AG04450 (cell line): ENCODE data around the gene CD69. TPM values are rescaled to one million over a fixed set of nuclear protein-coding genes. Genes with fewer than 3 reads are reported as not detected.

Experiments
- CTCF ChIA-PET: fragments of 300-600, 350-600 bp; formaldehyde crosslinking; extraction: SDS; loops from one replicate; lab custom pipeline; 2022; ENCODE audit warnings: antibody characterized with exemption, inconsistent platforms; lab: Charles Lee
- POLR2A ChIA-PET: fragments of 350-600 bp; formaldehyde crosslinking; extraction: SDS; loops from one replicate; lab custom pipeline; 2021; ENCODE audit warnings: antibody characterized with exemption, inconsistent platforms; lab: Yijun Ruan, JAX
- DNase-seq: peaks from one replicate; pipeline ENCODE4 v3.0.0-alpha.2; 2011; ENCODE audit warnings: low read depth, low spot score
- H3K27ac ChIP-seq: one replicate; pipeline ENCODE4 v1.5.1; 2012; ENCODE audit warnings: low read depth, low read length, control low read depth
- H3K27me3 ChIP-seq: one replicate; pipeline ENCODE4 v1.6.0; 2012; ENCODE audit warnings: low read length; ENCODE audit not compliant: control insufficient read depth, insufficient read depth
- H3K4me3 ChIP-seq: 2 replicates; pipeline ENCODE4 v1.5.1; 2011; ENCODE audit warnings: mild to moderate bottlenecking, low read depth, low read length, control low read depth
- H3K9me3 ChIP-seq: 2 replicates; pipeline ENCODE4 v1.5.1; 2012; ENCODE audit warnings: low read length; ENCODE audit not compliant: control insufficient read depth, insufficient read depth
- polyA minus RNA-seq: library from RNA; depleted of rRNA, polyadenylated mRNA; stranded (reverse); fragments of >200 nt; gene quantifications from 2 replicates; pipeline ENCODE4 v1.2.3, GENCODE V29; 2011; rRNA and poly(A)+ RNA removed
- polyA plus RNA-seq: library from polyadenylated mRNA; depleted of rRNA; stranded (reverse); fragments of >200 nt; gene quantifications from 2 replicates; pipeline ENCODE4 v1.2.3, GENCODE V29; 2011; rRNA removed
- TF ChIP-seq, protein P1 (sequence below): IDR thresholded peaks from 2 replicates; pipeline ENCODE4 v1.5.1; 2011; ENCODE audit warnings: low read depth, low read length, control low read depth, inconsistent platforms

CD69 gene
- polyA plus RNA-seq (not detected in 2 replicates), polyA minus RNA-seq (not detected in 2 replicates)

DNA sequence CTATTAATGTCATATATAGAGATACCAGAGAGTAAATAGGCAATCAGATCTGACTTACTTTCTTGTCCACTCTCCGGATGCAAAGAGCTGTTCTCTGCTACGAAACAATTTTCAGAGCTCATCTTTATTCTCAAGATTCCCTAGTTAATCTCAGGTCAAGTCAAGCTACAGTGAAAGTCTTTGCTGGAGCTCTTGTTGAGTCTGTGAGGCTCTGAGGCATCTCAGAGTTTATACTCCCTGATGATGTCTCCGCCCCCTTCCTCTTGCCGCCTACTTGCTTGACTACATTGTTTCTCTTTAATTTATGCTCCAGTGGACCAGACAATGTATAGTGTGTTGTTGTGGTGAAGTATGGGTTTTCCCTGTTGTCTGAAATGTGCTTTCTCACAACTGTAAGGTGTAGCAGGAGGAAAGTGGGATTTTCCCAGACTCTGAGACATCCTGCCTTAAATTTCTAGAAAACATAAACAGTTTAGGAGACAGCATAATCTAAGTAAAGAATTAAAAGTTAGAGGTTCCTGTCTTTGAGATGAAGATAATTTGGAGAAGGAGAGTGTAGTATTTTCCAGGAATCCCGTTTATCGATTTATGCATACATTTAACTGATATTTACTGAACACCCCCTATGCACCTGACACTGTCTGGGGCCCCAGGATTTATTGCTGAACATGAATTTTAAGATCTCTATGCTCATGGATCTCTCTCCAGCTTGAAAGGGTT lies at the start of gene CD69:
Gene CD69 (minus strand): TSS at position 203 of the 720 bp plus-strand sequence. CDS start 81 bp downstream, at position 122.
- Histone ChIP-seq H3K27ac (no peak within 1 kb of the TSS), H3K27me3 (no peaks in the 10 kb centered on the region), H3K9me3 (no peaks in the 10 kb centered on the region), H3K4me3 (no peak within 1 kb of the TSS)
- CTCF ChIA-PET = interaction anchor here (0.5 to 5.7 kb wide), 5 partner anchors 11 to 364 kb away, joined by 3 to 60 read pairs (median 4); no protein-coding TSS in a partner anchor
- TF ChIP-seq, protein P1, sequence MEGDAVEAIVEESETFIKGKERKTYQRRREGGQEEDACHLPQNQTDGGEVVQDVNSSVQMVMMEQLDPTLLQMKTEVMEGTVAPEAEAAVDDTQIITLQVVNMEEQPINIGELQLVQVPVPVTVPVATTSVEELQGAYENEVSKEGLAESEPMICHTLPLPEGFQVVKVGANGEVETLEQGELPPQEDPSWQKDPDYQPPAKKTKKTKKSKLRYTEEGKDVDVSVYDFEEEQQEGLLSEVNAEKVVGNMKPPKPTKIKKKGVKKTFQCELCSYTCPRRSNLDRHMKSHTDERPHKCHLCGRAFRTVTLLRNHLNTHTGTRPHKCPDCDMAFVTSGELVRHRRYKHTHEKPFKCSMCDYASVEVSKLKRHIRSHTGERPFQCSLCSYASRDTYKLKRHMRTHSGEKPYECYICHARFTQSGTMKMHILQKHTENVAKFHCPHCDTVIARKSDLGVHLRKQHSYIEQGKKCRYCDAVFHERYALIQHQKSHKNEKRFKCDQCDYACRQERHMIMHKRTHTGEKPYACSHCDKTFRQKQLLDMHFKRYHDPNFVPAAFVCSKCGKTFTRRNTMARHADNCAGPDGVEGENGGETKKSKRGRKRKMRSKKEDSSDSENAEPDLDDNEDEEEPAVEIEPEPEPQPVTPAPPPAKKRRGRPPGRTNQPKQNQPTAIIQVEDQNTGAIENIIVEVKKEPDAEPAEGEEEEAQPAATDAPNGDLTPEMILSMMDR = no peak
- POLR2A ChIA-PET = no interaction called here
- no peak for DNase-seq

DNA sequence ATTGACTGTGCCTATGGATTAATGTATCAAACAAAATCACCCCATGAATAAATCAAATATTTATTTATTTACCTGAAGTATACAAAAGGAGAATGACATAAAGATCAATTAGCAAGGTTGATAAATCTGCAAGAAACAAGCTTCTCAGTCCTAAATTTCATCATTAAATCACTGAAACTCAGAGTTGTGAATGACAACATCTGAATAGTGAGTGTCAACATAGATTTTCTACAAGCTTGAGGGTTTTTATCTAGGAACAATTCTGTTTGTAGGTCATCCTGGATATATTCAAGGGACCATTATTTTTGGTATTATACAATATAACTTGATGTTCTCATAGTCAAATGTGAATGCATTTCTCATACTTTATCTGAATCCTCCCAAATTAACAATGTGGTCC lies 49.2 kb upstream of the CD69 start:
- POLR2A ChIA-PET = no interaction called here
- Histone ChIP-seq H3K27ac (no peak overlapping the region), H3K9me3 (no peaks in the 10 kb centered on the region), H3K27me3 (no peaks in the 10 kb centered on the region), H3K4me3 (no peak overlapping the region)
- no peak for DNase-seq
- TF ChIP-seq, protein P1 = no peak
- CTCF ChIA-PET = interaction anchor here (0.6 to 1.1 kb wide), 2 partner anchors 162 to 330 kb away, joined by 3 read pairs; no protein-coding TSS in a partner anchor

DNA sequence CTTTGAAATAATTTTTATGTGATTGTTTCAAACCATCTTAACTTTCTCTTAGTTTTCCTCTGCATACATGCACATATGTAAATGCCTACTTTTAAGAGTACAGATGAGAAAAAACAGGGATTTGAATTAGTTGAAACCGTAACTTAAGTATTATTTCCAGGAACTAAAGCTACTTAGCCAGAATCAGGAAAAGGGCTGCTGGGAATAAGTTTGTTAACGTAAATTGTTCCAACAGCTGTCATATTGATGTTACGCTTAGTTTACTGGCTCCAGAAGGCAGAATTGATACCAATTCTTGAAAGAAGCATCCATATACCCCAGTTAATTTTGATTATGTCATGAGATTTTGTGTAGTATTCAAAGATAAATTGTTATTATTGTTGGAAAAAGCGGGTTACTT lies 48.6 kb upstream of the CD69 start:
- Histone ChIP-seq H3K4me3 (no peak overlapping the region), H3K27ac (no peak overlapping the region), H3K9me3 (no peaks in the 10 kb centered on the region), H3K27me3 (no peaks in the 10 kb centered on the region)
- TF ChIP-seq, protein P1 = no peak
- ChIA-PET POLR2A (no interaction called here), CTCF (interaction anchor here (1.0 to 1.1 kb wide), 2 partner anchors 59 to 330 kb away, joined by 3 to 7 read pairs; no protein-coding TSS in a partner anchor)
- DNase-seq = no peak

DNA sequence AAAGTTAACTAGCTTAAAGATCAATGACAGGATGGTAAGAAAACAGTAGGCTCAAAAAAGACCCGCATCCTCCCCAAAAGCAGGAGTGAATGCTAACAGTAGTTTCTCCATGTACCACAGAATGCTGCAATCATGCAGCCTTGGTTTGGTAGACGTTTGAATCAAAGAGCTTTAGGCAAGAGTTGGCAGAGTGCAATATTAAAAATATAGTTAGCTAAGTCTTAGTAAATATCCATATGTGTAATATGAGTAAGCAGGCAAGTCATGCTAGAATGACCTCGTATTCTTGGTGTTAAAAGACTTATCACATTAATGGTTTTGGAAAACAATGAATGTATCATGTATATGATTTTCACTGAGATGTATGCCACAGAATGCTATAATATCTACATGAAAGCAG lies 47.8 kb upstream of the CD69 start:
- H3K4me3 ChIP-seq = no peak overlapping the region
- no peak for DNase-seq
- no peaks in the 10 kb centered on the region for H3K9me3 ChIP-seq
- ChIA-PET POLR2A (no interaction called here), CTCF (interaction anchor here (1.0 kb wide), 2 partner anchors 9 to 58 kb away, joined by 3 to 7 read pairs; no protein-coding TSS in a partner anchor)
- no peaks in the 10 kb centered on the region for H3K27me3 ChIP-seq
- no peak overlapping the region for H3K27ac ChIP-seq
- TF ChIP-seq, protein P1 = no peak

DNA sequence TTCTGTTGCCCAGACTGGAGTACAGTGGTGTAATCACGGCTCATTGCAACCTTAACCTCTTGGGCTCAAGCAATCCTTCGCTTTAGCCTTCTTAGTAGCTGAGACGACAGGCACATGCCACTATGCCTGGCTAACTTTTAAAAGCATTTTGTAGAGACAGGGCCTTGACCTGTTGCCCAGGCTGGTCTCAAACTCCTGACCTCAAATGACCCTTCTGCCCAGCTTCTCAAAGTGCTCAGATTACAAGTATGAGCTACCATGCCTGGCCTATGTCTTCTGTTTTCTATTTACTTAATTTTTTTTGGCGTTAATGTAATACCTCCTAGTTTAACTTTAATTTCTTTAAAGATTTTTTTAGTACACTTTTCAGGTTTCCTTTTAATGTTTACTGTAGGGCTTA lies 46.0 kb upstream of the CD69 start:
- H3K27me3 ChIP-seq = no peaks in the 10 kb centered on the region
- POLR2A ChIA-PET = no interaction called here
- no peak overlapping the region for H3K27ac ChIP-seq
- TF ChIP-seq, protein P1 = no peak
- H3K9me3 ChIP-seq = no peaks in the 10 kb centered on the region
- no peak for DNase-seq
- CTCF ChIA-PET = no interaction called here
- no peak overlapping the region for H3K4me3 ChIP-seq
